ENCODE results near the gene FAM234B. TPM values are rescaled to one million over a fixed set of nuclear protein-coding genes. Genes with fewer than 3 reads are reported as not detected.

The FAM234B gene
- total RNA-seq, 2 donors from 2014 or later = 4.5 to 8.5 TPM

- no peak overlapping the region for H3K27ac ChIP-seq
- H3K27me3 ChIP-seq (replicated peaks; ENCODE audit: insufficient read depth) = no peaks in the 10 kb centered on the region
- H3K4me1 ChIP-seq (ENCODE audit: control insufficient read depth in 1 of 2, low read depth in 2 of 2) = peaks cover 21 to 34% of the 10 kb centered on the region in 2 donors
- no peaks in the 10 kb centered on the region for H3K36me3 ChIP-seq
- TF ChIP-seq CTCF (IDR thresholded peaks at IDR 0.05) = no peak
- H3K9me3 ChIP-seq = no peaks in the 10 kb centered on the region
- no peak for DNase-seq (ENCODE audit: low spot score)
- no peak for ATAC-seq (ENCODE audit: insufficient number of reproducible peaks, low FRiP score, low read depth)
- no peak overlapping the region for H3K4me3 ChIP-seq
Observed at GRCh38 chr12:12997734-12998133, 46.4 kb upstream of the FAM234B start.

- Histone ChIP-seq H3K36me3 (no peaks in the 10 kb centered on the region), H3K4me1 (ENCODE audit: control insufficient read depth in 1 of 2, low read depth in 2 of 2) (peaks cover 19 to 33% of the 10 kb centered on the region in 2 donors), H3K9me3 (no peaks in the 10 kb centered on the region), H3K27me3 (replicated peaks; ENCODE audit: insufficient read depth) (no peaks in the 10 kb centered on the region), H3K27ac (no peak overlapping the region), H3K4me3 (peak overlapping the region; percentile 73)
- DNase-seq (ENCODE audit: low spot score) = no peak
- no peak for TF ChIP-seq CTCF (IDR thresholded peaks at IDR 0.05)
- no peak for ATAC-seq (ENCODE audit: insufficient number of reproducible peaks, low FRiP score, low read depth)
Observed at GRCh38 chr12:12998248-12998647, 45.9 kb upstream of the FAM234B start.

- ATAC-seq (ENCODE audit: insufficient number of reproducible peaks, low FRiP score, low read depth) (no peak), DNase-seq (ENCODE audit: low spot score) (no peak)
- H3K4me1 ChIP-seq (ENCODE audit: control insufficient read depth in 1 of 2, low read depth in 2 of 2) = peaks cover 19 to 33% of the 10 kb centered on the region in 2 donors
- H3K36me3 ChIP-seq = no peaks in the 10 kb centered on the region
- peak overlapping the region; percentile 73 for H3K4me3 ChIP-seq
- peak overlapping the region; percentile 39 to 50 for H3K27ac ChIP-seq
- H3K9me3 ChIP-seq = no peaks in the 10 kb centered on the region
- TF ChIP-seq CTCF (IDR thresholded peaks at IDR 0.05) = no peak
- no peaks in the 10 kb centered on the region for H3K27me3 ChIP-seq (replicated peaks; ENCODE audit: insufficient read depth)
Observed at GRCh38 chr12:12999271-12999958, 44.8 kb upstream of the FAM234B start.

GRCh38 chr12:12999959-13000615 lies 44.1 kb upstream of the FAM234B start, which contains the start of gene HEBP1:
Gene HEBP1 (minus strand): TSS chr12:13000265. CDS start chr12:13000114, 151 bp downstream.
- ATAC-seq (ENCODE audit: insufficient number of reproducible peaks, low FRiP score, low read depth) = peak; percentile 86
- DNase-seq (ENCODE audit: low spot score) = peak; percentile 83
- H3K36me3 ChIP-seq = no peaks in the 10 kb centered on the region
- peaks cover 19 to 33% of the 10 kb centered on the region in 2 donors for H3K4me1 ChIP-seq (ENCODE audit: control insufficient read depth in 1 of 2, low read depth in 2 of 2)
- peak within 1 kb of the TSS; percentile 93 to 97 for H3K27ac ChIP-seq
- peak within 1 kb of the TSS; percentile 73 for H3K4me3 ChIP-seq
- no peak for TF ChIP-seq CTCF (IDR thresholded peaks at IDR 0.05)
- H3K9me3 ChIP-seq = no peaks in the 10 kb centered on the region
- no peaks in the 10 kb centered on the region for H3K27me3 ChIP-seq (replicated peaks; ENCODE audit: insufficient read depth)

GRCh38 chr12:13000616-13000924 lies 43.6 kb upstream of the FAM234B start:
- H3K9me3 ChIP-seq = no peaks in the 10 kb centered on the region
- no peak for TF ChIP-seq CTCF (IDR thresholded peaks at IDR 0.05)
- no peaks in the 10 kb centered on the region for H3K36me3 ChIP-seq
- peaks cover 19 to 32% of the 10 kb centered on the region in 2 donors for H3K4me1 ChIP-seq (ENCODE audit: control insufficient read depth in 1 of 2, low read depth in 2 of 2)
- no peaks in the 10 kb centered on the region for H3K27me3 ChIP-seq (replicated peaks; ENCODE audit: insufficient read depth)
- DNase-seq (ENCODE audit: low spot score) = no peak
- peak overlapping the region; percentile 93 to 97 for H3K27ac ChIP-seq
- peak; percentile 26 for ATAC-seq (ENCODE audit: insufficient number of reproducible peaks, low FRiP score, low read depth)
- peak overlapping the region; percentile 73 for H3K4me3 ChIP-seq

All from thoracic aorta (tissue), 2 donors.